GM12878 (cell line): ENCODE data around the gene SETMAR. TPM values are rescaled to one million over a fixed set of nuclear protein-coding genes. Genes with fewer than 3 reads are reported as not detected.

Source experiments
- ATAC-seq: fragments of 200-7000 bp; cut with Tn5 transposase; 3 replicates; pipeline ENCODE4 v1.9.1; 2020; ENCODE audit warnings: mild to moderate bottlenecking, moderate library complexity
- BruUV-seq: library from RNA; stranded (reverse); fragments of 400-500 nt; replicated peaks from 2 replicates; lab custom pipeline; 2021; lab: Mats Ljungman, UMichigan
- CTCF ChIA-PET: fragments of 300-600 bp; sonication (Branson Sonifier 250); formaldehyde crosslinking; extraction: SDS; loops from one replicate; lab custom pipeline; 2021; ENCODE audit warnings: inconsistent platforms; lab: Yijun Ruan, JAX
- POLR2A ChIA-PET: fragments of 350-600 bp; formaldehyde crosslinking; extraction: SDS; loops from one replicate; lab custom pipeline; 2021; ENCODE audit warnings: inconsistent platforms; lab: Charles Lee
- RAD21 ChIA-PET: fragments of 300-600 bp; sonication (Branson Sonifier 250); formaldehyde crosslinking; loops from one replicate; lab custom pipeline; 2023; ENCODE audit warnings: antibody characterized with exemption; ENCODE audit not compliant: unreplicated experiment; lab: Charles Lee
- SMC1A ChIA-PET: fragments of 300-600 bp; sonication (Branson Sonifier 250); formaldehyde crosslinking; loops from one replicate; lab custom pipeline; 2023; ENCODE audit not compliant: unreplicated experiment, uncharacterized antibody; lab: Charles Lee
- DNase-seq: peaks from one replicate; pipeline ENCODE4 v3.0.0-alpha.2; 2011; ENCODE audit warnings: low read depth, low spot score
- FAIRE-seq: peaks from 3 replicates; lab custom pipeline; 2011; peaks lifted over from hg19 to GRCh38; lab: Jason Lieb, UNC
- H2AFZ ChIP-seq: 2 replicates; pipeline ENCODE4 v1.6.0; 2011; ENCODE audit warnings: low read depth, low read length, control low read depth; ENCODE audit not compliant: control insufficient read depth
- H3K27ac ChIP-seq: 2 replicates; pipeline ENCODE4 v1.5.1; 2011; ENCODE audit warnings: control low read depth; ENCODE audit not compliant: control insufficient read depth, insufficient read depth
- H3K27me3 ChIP-seq, 2 experiments: replicated peaks in 1 of 2; 2 replicates each; pipeline versions ENCODE4 v1.6.0 to v1.6.1; 2011; ENCODE audit warnings: low read length in 1 of 2; ENCODE audit not compliant: control insufficient read depth in 2 of 2, insufficient read depth in 2 of 2
- H3K36me3 ChIP-seq, 2 experiments: 2 replicates each; pipeline ENCODE4 v1.5.1; 2011; ENCODE audit warnings: low read length in 1 of 2; ENCODE audit not compliant: control insufficient read depth in 2 of 2, insufficient read depth in 2 of 2
- H3K4me1 ChIP-seq: 2 replicates; pipeline ENCODE4 v1.6.1; 2011; ENCODE audit warnings: mild to moderate bottlenecking, low read length, moderate library complexity, mixed read lengths; ENCODE audit not compliant: control insufficient read depth, insufficient read depth
- H3K4me2 ChIP-seq: 2 replicates; pipeline ENCODE4 v1.6.0; 2011; ENCODE audit warnings: control low read depth; ENCODE audit not compliant: control insufficient read depth, insufficient read depth
- H3K4me3 ChIP-seq: fragments of 200-600 bp; sonication (generic); 2 replicates; pipeline ENCODE4 v1.5.1; 2016
- H3K79me2 ChIP-seq: 2 replicates; pipeline ENCODE4 v1.6.0; 2011; ENCODE audit warnings: low read length; ENCODE audit not compliant: control insufficient read depth, insufficient read depth
- H3K9ac ChIP-seq: 2 replicates; pipeline ENCODE4 v1.8.0; 2011; ENCODE audit warnings: low read length, control low read depth, mixed read lengths; ENCODE audit not compliant: control insufficient read depth, insufficient read depth
- H3K9me3 ChIP-seq: replicated peaks from 3 replicates; pipeline ENCODE4 v1.5.1; 2011; ENCODE audit warnings: mild to moderate bottlenecking, low read length; ENCODE audit not compliant: control insufficient read depth, insufficient read depth
- H4K20me1 ChIP-seq: 2 replicates; pipeline ENCODE4 v1.6.0; 2011; ENCODE audit not compliant: control insufficient read depth, insufficient read depth
- BCL3 ChIP-seq: IDR thresholded peaks from 2 replicates; pipeline ENCODE4 v1.6.1; 2011; ENCODE audit warnings: borderline replicate concordance, low read depth, mild to moderate bottlenecking, moderate library complexity, low read length; ENCODE audit not compliant: insufficient read depth, poor library complexity, severe bottlenecking
- CBX5 ChIP-seq: sonication (generic); IDR thresholded peaks from 2 replicates; pipeline ENCODE4 v1.6.1; 2016; ENCODE audit warnings: low read depth, moderate library complexity, mild to moderate bottlenecking, inconsistent platforms
- CREB1 ChIP-seq: IDR thresholded peaks from 2 replicates; pipeline ENCODE4 v1.6.1; 2012; ENCODE audit warnings: low read depth, mild to moderate bottlenecking, inconsistent platforms
- CUX1 ChIP-seq: IDR thresholded peaks from 2 replicates; pipeline ENCODE4 v1.6.1; 2012; ENCODE audit warnings: improper control_type of control experiment, low read depth, low read length; ENCODE audit not compliant: insufficient replicate concordance
- E2F4 ChIP-seq: IDR thresholded peaks from 2 replicates; pipeline ENCODE4 v1.6.1; 2012; ENCODE audit warnings: low read depth, low read length, improper control_type of control experiment
- MEF2B ChIP-seq: fragments of 450-650 bp; IDR thresholded peaks from 2 replicates; pipeline ENCODE4 v1.6.1; 2018; ENCODE audit warnings: mild to moderate bottlenecking, moderate library complexity; ENCODE audit not compliant: partially characterized antibody, poor library complexity, severe bottlenecking
- RAD21 ChIP-seq: IDR thresholded peaks from 2 replicates; pipeline ENCODE4 v1.6.1; 2011; ENCODE audit warnings: mild to moderate bottlenecking, low read depth, low read length, moderate library complexity; ENCODE audit not compliant: insufficient read depth
- RAD51 ChIP-seq: fragments of 450-650 bp; IDR thresholded peaks from 2 replicates; pipeline ENCODE4 v1.6.1; 2016; ENCODE audit warnings: moderate library complexity, mild to moderate bottlenecking, inconsistent platforms
- RCOR1 ChIP-seq: conservative IDR thresholded peaks from 2 replicates; pipeline ENCODE4 v1.6.1; 2012; ENCODE audit warnings: low read depth, low read length, improper control_type of control experiment
- REST ChIP-seq: IDR thresholded peaks from 2 replicates; pipeline ENCODE4 v1.6.1; 2012; ENCODE audit warnings: mild to moderate bottlenecking, low read depth, low read length
- RUNX3 ChIP-seq: IDR thresholded peaks from 2 replicates; pipeline ENCODE4 v1.6.1; 2012; ENCODE audit warnings: low read length, inconsistent platforms
- SREBF1 ChIP-seq: IDR thresholded peaks from 2 replicates; pipeline ENCODE4 v1.6.1; 2012; ENCODE audit warnings: mild to moderate bottlenecking, low read length
- STAT1 ChIP-seq: fragments of 450-650 bp; conservative IDR thresholded peaks from 2 replicates; pipeline ENCODE4 v1.6.1; 2014; ENCODE audit warnings: antibody characterized with exemption, mild to moderate bottlenecking
- SUZ12 ChIP-seq: fragments of 200-600 bp; sonication (generic); IDR thresholded peaks from one replicate; pipeline ENCODE4 v1.6.1; 2018; ENCODE audit warnings: antibody characterized with exemption, mild to moderate bottlenecking; ENCODE audit not compliant: unreplicated experiment
- WGBS: methylation state at CpG from one replicate; pipeline ENCODE4 v1.1.6; 2016; ENCODE audit warnings: low lambda C conversion rate; ENCODE audit not compliant: insufficient replicate concordance, insufficient coverage; ENCODE audit errors: missing lambda C conversion rate; 5-methylcytosine and 5-hydroxymethylcytosine counted together
- in situ Hi-C: fragments of 300-500 bp; cut with MboI; formaldehyde crosslinking; loops from 9 replicates; pipeline ENCODE4 v1.14.3; 2018; ENCODE audit warnings: mixed read lengths
- intact Hi-C: fragments of 100-400 bp; cut with micrococcal nuclease; formaldehyde crosslinking; loops from one replicate; pipeline ENCODE4 v1.14.2; 2022; ENCODE audit not compliant: unreplicated experiment
- polyA plus RNA-seq, 11 experiments: library from polyadenylated mRNA; depleted of rRNA in 4 of 11; unstranded in 6 of 11; stranded (reverse) in 5 of 11; fragments of >200 nt; fragmentation: Nextera tagmentation in 4 of 11; fragmentation: Illumina TruSeq in 1 of 11; extraction: Ambion mirVana in 4 of 11; extraction: Trizol in 1 of 11; gene quantifications; 1 replicate in 1 of 11; 2 replicates in 10 of 11; pipeline versions ENCODE4 v1.2.1 to v1.2.3, GENCODE V29; 2011 to 2016; ENCODE audit warnings: inconsistent platforms in 2 of 11, missing spikeins in 2 of 11, low read depth in 1 of 11
- total RNA-seq, 4 experiments: library from RNA; depleted of rRNA in 3 of 4; stranded (reverse); fragments of >200 nt in 3 of 4; fragmentation: Illumina TruSeq in 1 of 4; extraction: Trizol in 1 of 4; gene quantifications; 2 replicates each; pipeline versions ENCODE4 v1.2.1 to v1.2.3, GENCODE V29; 2013 to 2021

SETMAR gene
- total and polyA plus RNA-seq, 10 of the 15 experiments (the other 5 are each of a cell fraction or from before 2014, with no cell fraction given): 7.1 to 25.1 (median 20.3) TPM

GRCh38 chr3:4281991-4282390, 21.2 kb upstream of the SETMAR start:
- no peak overlapping the region for H3K4me3 ChIP-seq
- FAIRE-seq (no peak), DNase-seq (no peak), ATAC-seq (no peak)
- BruUV-seq: no TSS peak
- H3K9me3 ChIP-seq: no peaks in the 10 kb centered on the region
- H3K27ac ChIP-seq: no peak overlapping the region
- in situ Hi-C loops (no loop called here), intact Hi-C loops (no loop called here)
- no peak overlapping the region for H2AFZ ChIP-seq
- H3K79me2 ChIP-seq: no peaks in the 10 kb centered on the region
- H3K27me3 ChIP-seq: no peaks in the 10 kb centered on the region
- ChIA-PET CTCF (interaction anchor here (1.0 to 1.7 kb wide), 2 partner anchors 10 to 42 kb away, joined by 4 read pairs; no protein-coding TSS in a partner anchor), POLR2A (no interaction called here), RAD21 (no interaction called here), SMC1A (no interaction called here)
- H4K20me1 ChIP-seq: no peaks in the 10 kb centered on the region
- no peaks in the 10 kb centered on the region for H3K36me3 ChIP-seq
- no peak overlapping the region for H3K9ac ChIP-seq
- H3K4me1 ChIP-seq: no peaks in the 10 kb centered on the region
- WGBS: 22% methylated on average over 2 of the region's 2 CpGs
- H3K4me2 ChIP-seq: no peak overlapping the region
- TF ChIP-seq BCL3 (no peak), REST (no peak), CBX5 (no peak), CUX1 (no peak), E2F4 (no peak), RUNX3 (no peak), RCOR1 (no peak), RAD51 (no peak), STAT1 (no peak), CREB1 (no peak), SUZ12 (no peak), MEF2B (no peak), SREBF1 (no peak), RAD21 (no peak)
